ENCODE measurements around the gene FAAH. TPM values are rescaled to one million over a fixed set of nuclear protein-coding genes. Genes with fewer than 3 reads are reported as not detected.
"Not testable (repeated sequence)": the region's sequence is repeated elsewhere in the genome, so short reads cannot be mapped to it uniquely, and the experiment has no call there.

Gene FAAH
- polyA plus RNA-seq, result 10 to 100 TPM; 12.1 to 33.2 TPM

GRCh38 chr1:46394108-46394871 lies at the start of gene FAAH:
Gene FAAH (plus strand): TSS chr1:46394317. CDS start chr1:46394349, 32 bp downstream.
- WGBS, 2 donors, result 3 to 5% methylated on average over 70 to 75 of the region's 75 CpGs
- Histone ChIP-seq H3K4me3 (ENCODE audit: low read depth in 1 of 2, low read length in 2 of 2) (peak within 1 kb of the TSS; percentile 49 to 73), H3K27ac (ENCODE audit: low read depth in 2 of 2, low read length in 1 of 2) (peak within 1 kb of the TSS in 1 of 2 donors; percentile 1), H3K4me1 (ENCODE audit: control insufficient read depth in 2 of 2, insufficient read depth in 2 of 2, low read length in 1 of 2) (peaks cover 0 to 9% of the 10 kb centered on the region in 2 donors), H3K27me3 (ENCODE audit: control insufficient read depth in 1 of 2, insufficient read depth in 2 of 2, low read length in 2 of 2) (no peaks in the 10 kb centered on the region), H3K36me3 (ENCODE audit: control insufficient read depth in 2 of 2, insufficient read depth in 2 of 2, low read length in 1 of 2) (no peaks in the 10 kb centered on the region), H3K9me3 (ENCODE audit: control insufficient read depth in 2 of 2, insufficient read depth in 1 of 2, low read depth in 1 of 2, low read length in 1 of 2) (peaks cover 0 to 14% of the 10 kb centered on the region in 2 donors)

GRCh38 chr1:46344481-46344880 lies 49.6 kb upstream of the FAAH start:
- Histone ChIP-seq H3K36me3 (ENCODE audit: control insufficient read depth in 2 of 2, insufficient read depth in 2 of 2, low read length in 1 of 2) (peaks cover 4 to 15% of the 10 kb centered on the region in 2 donors), H3K27ac (ENCODE audit: low read depth in 2 of 2, low read length in 1 of 2) (no peak overlapping the region), H3K4me3 (ENCODE audit: low read depth in 1 of 2, low read length in 2 of 2) (no peak overlapping the region), H3K27me3 (ENCODE audit: control insufficient read depth in 1 of 2, insufficient read depth in 2 of 2, low read length in 2 of 2) (no peaks in the 10 kb centered on the region), H3K9me3 (ENCODE audit: control insufficient read depth in 2 of 2, insufficient read depth in 1 of 2, low read depth in 1 of 2, low read length in 1 of 2) (no peaks in the 10 kb centered on the region), H3K4me1 (ENCODE audit: control insufficient read depth in 2 of 2, insufficient read depth in 2 of 2, low read length in 1 of 2) (peaks cover 5 to 8% of the 10 kb centered on the region in 2 donors)
- WGBS, 2 donors, result 87 to 92% methylated on average over 3 of the region's 3 CpGs

- Histone ChIP-seq H3K27ac (ENCODE audit: low read depth in 2 of 2, low read length in 1 of 2) (no peak overlapping the region), H3K4me1 (ENCODE audit: control insufficient read depth in 2 of 2, insufficient read depth in 2 of 2, low read length in 1 of 2) (peaks cover 5 to 8% of the 10 kb centered on the region in 2 donors), H3K4me3 (ENCODE audit: low read depth in 1 of 2, low read length in 2 of 2) (no peak overlapping the region), H3K27me3 (ENCODE audit: control insufficient read depth in 1 of 2, insufficient read depth in 2 of 2, low read length in 2 of 2) (no peaks in the 10 kb centered on the region), H3K36me3 (ENCODE audit: control insufficient read depth in 2 of 2, insufficient read depth in 2 of 2, low read length in 1 of 2) (peaks cover 8 to 19% of the 10 kb centered on the region in 2 donors), H3K9me3 (ENCODE audit: control insufficient read depth in 2 of 2, insufficient read depth in 1 of 2, low read depth in 1 of 2, low read length in 1 of 2) (no peaks in the 10 kb centered on the region)
These were observed 48.8 kb upstream of the FAAH start for GRCh38 chr1:46345281-46345680.

- peaks cover 7 to 19% of the 10 kb centered on the region in 2 donors for H3K36me3 ChIP-seq (ENCODE audit: control insufficient read depth in 2 of 2, insufficient read depth in 2 of 2, low read length in 1 of 2)
- 88 to 91% methylated on average over 2 of the region's 2 CpGs for WGBS, 2 donors
- no peak overlapping the region for H3K27ac ChIP-seq (ENCODE audit: low read depth in 2 of 2, low read length in 1 of 2)
- no peaks in the 10 kb centered on the region for H3K9me3 ChIP-seq (ENCODE audit: control insufficient read depth in 2 of 2, insufficient read depth in 1 of 2, low read depth in 1 of 2, low read length in 1 of 2)
- H3K4me3 ChIP-seq (ENCODE audit: low read depth in 1 of 2, low read length in 2 of 2), result no peak overlapping the region
- no peaks in the 10 kb centered on the region for H3K27me3 ChIP-seq (ENCODE audit: control insufficient read depth in 1 of 2, insufficient read depth in 2 of 2, low read length in 2 of 2)
- no peaks in the 10 kb centered on the region for H3K4me1 ChIP-seq (ENCODE audit: control insufficient read depth in 2 of 2, insufficient read depth in 2 of 2, low read length in 1 of 2)
These were observed 41.8 kb upstream of the FAAH start for GRCh38 chr1:46352363-46352762.

DNA sequence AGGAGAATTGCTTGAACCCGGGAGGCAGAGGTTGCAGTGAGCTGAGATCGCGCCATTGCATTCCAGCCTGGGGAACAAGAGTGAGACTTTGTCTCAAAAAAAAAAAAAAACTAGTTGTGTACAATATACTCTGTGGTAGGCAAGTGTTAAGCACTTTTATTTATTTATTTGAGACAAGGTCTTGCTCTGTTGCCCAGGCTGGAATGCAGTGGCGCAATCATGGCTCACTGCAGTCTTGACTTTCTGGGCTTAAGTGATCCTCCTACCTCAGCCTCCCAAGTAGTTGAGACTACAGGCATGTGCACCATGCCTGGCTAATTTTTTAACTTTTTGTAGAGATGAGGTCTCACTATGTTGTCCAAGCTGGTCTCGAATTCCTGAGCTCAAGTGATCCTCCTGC lies 38.2 kb upstream of the FAAH start:
- peaks cover 7 to 19% of the 10 kb centered on the region in 2 donors for H3K36me3 ChIP-seq (ENCODE audit: control insufficient read depth in 2 of 2, insufficient read depth in 2 of 2, low read length in 1 of 2)
- H3K27me3 ChIP-seq (ENCODE audit: control insufficient read depth in 1 of 2, insufficient read depth in 2 of 2, low read length in 2 of 2); H3K4me1 ChIP-seq (ENCODE audit: control insufficient read depth in 2 of 2, insufficient read depth in 2 of 2, low read length in 1 of 2); H3K4me3 ChIP-seq (ENCODE audit: low read depth in 1 of 2, low read length in 2 of 2); H3K27ac ChIP-seq (ENCODE audit: low read depth in 2 of 2, low read length in 1 of 2); H3K9me3 ChIP-seq (ENCODE audit: control insufficient read depth in 2 of 2, insufficient read depth in 1 of 2, low read depth in 1 of 2, low read length in 1 of 2): not testable (repeated sequence)
- WGBS, 2 donors, result 87 to 91% methylated on average over 5 of the region's 5 CpGs

- Histone ChIP-seq H3K36me3 (ENCODE audit: control insufficient read depth in 2 of 2, insufficient read depth in 2 of 2, low read length in 1 of 2) (peaks cover 28 to 30% of the 10 kb centered on the region in 2 donors), H3K4me1 (ENCODE audit: control insufficient read depth in 2 of 2, insufficient read depth in 2 of 2, low read length in 1 of 2) (no peaks in the 10 kb centered on the region), H3K27ac (ENCODE audit: low read depth in 2 of 2, low read length in 1 of 2) (no peak overlapping the region), H3K27me3 (ENCODE audit: control insufficient read depth in 1 of 2, insufficient read depth in 2 of 2, low read length in 2 of 2) (no peaks in the 10 kb centered on the region), H3K4me3 (ENCODE audit: low read depth in 1 of 2, low read length in 2 of 2) (no peak overlapping the region), H3K9me3 (ENCODE audit: control insufficient read depth in 2 of 2, insufficient read depth in 1 of 2, low read depth in 1 of 2, low read length in 1 of 2) (no peaks in the 10 kb centered on the region)
- WGBS, 2 donors, result 89 to 92% methylated on average over 3 of the region's 3 CpGs
These were observed 32.0 kb upstream of the FAAH start for GRCh38 chr1:46362158-46362557.

DNA sequence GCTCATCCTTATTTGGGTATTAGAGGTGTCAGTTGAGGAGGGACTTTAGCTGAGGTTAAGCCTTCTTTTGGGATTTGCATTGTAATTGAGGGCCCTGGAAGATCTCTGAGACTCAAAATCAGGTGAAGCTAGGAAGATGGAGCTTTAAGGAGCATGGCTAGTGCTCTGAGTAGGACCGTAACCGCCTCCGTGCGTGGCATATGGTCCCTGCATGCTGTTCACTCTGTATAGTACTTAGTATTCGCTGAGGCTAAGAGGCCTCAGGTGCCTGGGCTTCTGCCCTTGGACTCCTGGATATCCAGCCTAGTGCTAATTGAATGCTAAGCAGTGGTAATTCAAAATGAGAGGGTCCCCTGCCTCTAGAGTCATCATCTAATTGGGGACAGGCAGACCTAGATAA lies 31.0 kb upstream of the FAAH start:
- Histone ChIP-seq H3K27me3 (ENCODE audit: control insufficient read depth in 1 of 2, insufficient read depth in 2 of 2, low read length in 2 of 2) (no peaks in the 10 kb centered on the region), H3K36me3 (ENCODE audit: control insufficient read depth in 2 of 2, insufficient read depth in 2 of 2, low read length in 1 of 2) (peaks cover 28 to 30% of the 10 kb centered on the region in 2 donors)
- 96 to 99% methylated on average over 5 of the region's 5 CpGs for WGBS, 2 donors

GRCh38 chr1:46364612-46365011 lies 29.5 kb upstream of the FAAH start:
- H3K9me3 ChIP-seq (ENCODE audit: control insufficient read depth in 2 of 2, insufficient read depth in 1 of 2, low read depth in 1 of 2, low read length in 1 of 2), result no peaks in the 10 kb centered on the region
- WGBS, 2 donors, result 59 to 89% methylated on average over 5 of the region's 5 CpGs
- H3K4me1 ChIP-seq (ENCODE audit: control insufficient read depth in 2 of 2, insufficient read depth in 2 of 2, low read length in 1 of 2), result no peaks in the 10 kb centered on the region
- no peak overlapping the region for H3K4me3 ChIP-seq (ENCODE audit: low read depth in 1 of 2, low read length in 2 of 2)
- H3K27ac ChIP-seq (ENCODE audit: low read depth in 2 of 2, low read length in 1 of 2), result no peak overlapping the region
- H3K27me3 ChIP-seq (ENCODE audit: control insufficient read depth in 1 of 2, insufficient read depth in 2 of 2, low read length in 2 of 2), result no peaks in the 10 kb centered on the region
- H3K36me3 ChIP-seq (ENCODE audit: control insufficient read depth in 2 of 2, insufficient read depth in 2 of 2, low read length in 1 of 2), result peaks cover 26 to 34% of the 10 kb centered on the region in 2 donors

More for the DNA sequence above, 31.0 kb upstream of the FAAH start:
- H3K4me3 ChIP-seq (ENCODE audit: low read depth in 1 of 2, low read length in 2 of 2), result no peak overlapping the region
- no peaks in the 10 kb centered on the region for H3K4me1 ChIP-seq (ENCODE audit: control insufficient read depth in 2 of 2, insufficient read depth in 2 of 2, low read length in 1 of 2)
- no peak overlapping the region for H3K27ac ChIP-seq (ENCODE audit: low read depth in 2 of 2, low read length in 1 of 2)
- no peaks in the 10 kb centered on the region for H3K9me3 ChIP-seq (ENCODE audit: control insufficient read depth in 2 of 2, insufficient read depth in 1 of 2, low read depth in 1 of 2, low read length in 1 of 2)

DNA sequence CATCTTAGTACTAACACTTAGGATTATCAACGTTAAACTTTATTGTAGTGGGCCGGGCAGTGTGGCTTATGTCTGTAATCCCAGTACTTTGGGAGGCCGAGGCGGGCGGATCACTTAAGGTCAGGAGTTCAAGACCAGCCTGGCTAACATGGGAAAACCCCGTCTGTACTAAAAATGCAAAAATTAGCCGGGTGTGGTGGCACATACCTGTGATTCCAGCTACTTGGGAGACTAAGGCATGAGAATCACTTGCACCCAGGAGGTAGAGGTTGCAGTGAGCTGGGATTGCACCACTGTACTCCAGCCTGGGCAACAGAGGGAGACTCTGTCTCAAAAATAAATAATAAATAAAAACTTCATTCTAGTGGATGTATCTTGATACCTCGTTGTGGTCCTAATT lies 28.3 kb upstream of the FAAH start:
- H3K27ac ChIP-seq (ENCODE audit: low read depth in 2 of 2, low read length in 1 of 2); H3K4me1 ChIP-seq (ENCODE audit: control insufficient read depth in 2 of 2, insufficient read depth in 2 of 2, low read length in 1 of 2); H3K27me3 ChIP-seq (ENCODE audit: control insufficient read depth in 1 of 2, insufficient read depth in 2 of 2, low read length in 2 of 2); H3K9me3 ChIP-seq (ENCODE audit: control insufficient read depth in 2 of 2, insufficient read depth in 1 of 2, low read depth in 1 of 2, low read length in 1 of 2); H3K4me3 ChIP-seq (ENCODE audit: low read depth in 1 of 2, low read length in 2 of 2): not testable (repeated sequence)
- 92 to 93% methylated on average over 8 of the region's 8 CpGs for WGBS, 2 donors
- H3K36me3 ChIP-seq (ENCODE audit: control insufficient read depth in 2 of 2, insufficient read depth in 2 of 2, low read length in 1 of 2), result peaks cover 22 to 30% of the 10 kb centered on the region in 2 donors

GRCh38 chr1:46367072-46367471 lies 27.0 kb upstream of the FAAH start:
- Histone ChIP-seq H3K27me3 (ENCODE audit: control insufficient read depth in 1 of 2, insufficient read depth in 2 of 2, low read length in 2 of 2) (no peaks in the 10 kb centered on the region), H3K27ac (ENCODE audit: low read depth in 2 of 2, low read length in 1 of 2) (no peak overlapping the region), H3K4me1 (ENCODE audit: control insufficient read depth in 2 of 2, insufficient read depth in 2 of 2, low read length in 1 of 2) (no peaks in the 10 kb centered on the region), H3K36me3 (ENCODE audit: control insufficient read depth in 2 of 2, insufficient read depth in 2 of 2, low read length in 1 of 2) (peaks cover 11 to 18% of the 10 kb centered on the region in 2 donors), H3K9me3 (ENCODE audit: control insufficient read depth in 2 of 2, insufficient read depth in 1 of 2, low read depth in 1 of 2, low read length in 1 of 2) (no peaks in the 10 kb centered on the region), H3K4me3 (ENCODE audit: low read depth in 1 of 2, low read length in 2 of 2) (no peak overlapping the region)
- WGBS, 2 donors, result 83 to 89% methylated on average over 3 of the region's 3 CpGs

Measured in esophagus (tissue), 2 donors.